ENCODE data around the gene FGD6. TPM values are rescaled to one million over a fixed set of nuclear protein-coding genes. Genes with fewer than 3 reads are reported as not detected.

Gene FGD6
- total RNA-seq, 1 experiment from 2014 or later: 28.3 TPM

- intact Hi-C loops (cut with micrococcal nuclease; ENCODE audit: unreplicated experiment) (no loop called here), in situ Hi-C loops (cut with HindIII; ENCODE audit: low pct_unique_long_range_greater_than_20kb, low sequenced_read_pairs) (no loop called here)
- no peaks in the 10 kb centered on the region for H3K27me3 ChIP-seq (ENCODE audit: control insufficient read depth, insufficient read depth, low read length)
- DNase-seq (ENCODE audit: low read depth, low spot score): no peak
- BruUV-seq (replicated peaks): no TSS peak
- POLR2A ChIA-PET: interaction anchor here (0.6 kb wide), 1 partner anchor 29 kb away, joined by 9 read pairs; no protein-coding TSS in a partner anchor
- peaks cover 5% of the 10 kb centered on the region; the same call in 1 of the 2 replicates for H3K36me3 ChIP-seq (ENCODE audit: control insufficient read depth, insufficient read depth, low read length)
- peak overlapping the region; percentile 97 for H3K27ac ChIP-seq (ENCODE audit: low read length)
- no peak for ATAC-seq
- CTCF ChIA-PET: interaction anchor here (0.5 kb wide), 1 partner anchor 1509 kb away, joined by 4 read pairs; no protein-coding TSS in a partner anchor
- H3K9me3 ChIP-seq (ENCODE audit: control insufficient read depth, insufficient read depth, low read depth, low read length): no peaks in the 10 kb centered on the region
- TF ChIP-seq POLR2AphosphoS5 (IDR thresholded peaks at IDR 0.05; ENCODE audit: low read depth, low read length) (no peak), REST (IDR thresholded peaks at IDR 0.05; ENCODE audit: insufficient read depth in 1 of 2, low read depth in 2 of 2, low read length in 1 of 2) (no peak), SIN3A (IDR thresholded peaks at IDR 0.05; ENCODE audit: borderline replicate concordance, insufficient read depth, low read depth, low read length) (no peak), CTCF (IDR thresholded peaks at IDR 0.05) (no peak), TCF7L2 (IDR thresholded peaks at IDR 0.05; ENCODE audit: low read depth, low read length) (no peak)
- peaks cover 38% of the 10 kb centered on the region for H3K4me1 ChIP-seq (ENCODE audit: control insufficient read depth, insufficient read depth, low read length)
- peak overlapping the region; percentile 38 to 94; a peak in 3 of 4 replicates for H3K4me3 ChIP-seq (ENCODE audit: low read depth in 2 of 2, low read length in 2 of 2)
These were observed 3.3 kb downstream of the FGD6 start for GRCh38 chr12:95213928-95214327.

GRCh38 chr12:95213119-95213518 lies 4.1 kb downstream of the FGD6 start:
- in situ Hi-C loops (cut with HindIII; ENCODE audit: low pct_unique_long_range_greater_than_20kb, low sequenced_read_pairs) (no loop called here), intact Hi-C loops (cut with micrococcal nuclease; ENCODE audit: unreplicated experiment) (no loop called here)
- DNase-seq (ENCODE audit: low read depth, low spot score) (no peak), ATAC-seq (no peak)
- Histone ChIP-seq H3K27ac (ENCODE audit: low read length) (peak overlapping the region; percentile 97), H3K27me3 (ENCODE audit: control insufficient read depth, insufficient read depth, low read length) (no peaks in the 10 kb centered on the region), H3K4me1 (ENCODE audit: control insufficient read depth, insufficient read depth, low read length) (peaks cover 38% of the 10 kb centered on the region), H3K9me3 (ENCODE audit: control insufficient read depth, insufficient read depth, low read depth, low read length) (no peaks in the 10 kb centered on the region), H3K4me3 (ENCODE audit: low read depth in 2 of 2, low read length in 2 of 2) (peak overlapping the region; percentile 38 to 94), H3K36me3 (ENCODE audit: control insufficient read depth, insufficient read depth, low read length) (no peaks in the 10 kb centered on the region; the same call in 1 of the 2 replicates)
- ChIA-PET POLR2A (no interaction called here), CTCF (interaction anchor here (0.6 kb wide), 1 partner anchor 12 kb away, joined by 3 read pairs; no protein-coding TSS in a partner anchor)
- no TSS peak for BruUV-seq (replicated peaks)
- no peak for TF ChIP-seq REST (IDR thresholded peaks at IDR 0.05; ENCODE audit: insufficient read depth in 1 of 2, low read depth in 2 of 2, low read length in 1 of 2)
- TF ChIP-seq SIN3A (IDR thresholded peaks at IDR 0.05; ENCODE audit: borderline replicate concordance, insufficient read depth, low read depth, low read length): no peak
- no peak for TF ChIP-seq TCF7L2 (IDR thresholded peaks at IDR 0.05; ENCODE audit: low read depth, low read length)
- no peak for TF ChIP-seq CTCF (IDR thresholded peaks at IDR 0.05)
- TF ChIP-seq POLR2AphosphoS5 (IDR thresholded peaks at IDR 0.05; ENCODE audit: low read depth, low read length): no peak

All from Panc1 (cell line).